Forelimb muscle (tissue), 1 donor: ENCODE results near the gene RTKN. TPM values are rescaled to one million over a fixed set of nuclear protein-coding genes. Genes with fewer than 3 reads are reported as not detected.

Experiments
- DNase-seq: peaks from one replicate; pipeline ENCODE4 v3.0.0-alpha.2; 2013; ENCODE audit warnings: low read depth
- polyA plus RNA-seq: library from polyadenylated mRNA; unstranded; fragments of 120-200 nt; gene quantifications from one replicate; pipeline ENCODE4 v1.2.1, GENCODE V29; 2013; ENCODE audit not compliant: insufficient read length

RTKN gene
- polyA plus RNA-seq, 1 donor, result 50.9 TPM

- no peak for DNase-seq
These were observed 24.0 kb downstream of the RTKN start for GRCh38 chr2:74417763-74418162.

- no peak for DNase-seq
These were observed 24.5 kb downstream of the RTKN start for GRCh38 chr2:74417197-74417596.

- no peak for DNase-seq
These were observed 25.0 kb downstream of the RTKN start for GRCh38 chr2:74416778-74417177.

- no peak for DNase-seq
These were observed 25.9 kb downstream of the RTKN start for GRCh38 chr2:74415762-74416395.

GRCh38 chr2:74414881-74415761, 26.6 kb downstream of the RTKN start:
- DNase-seq, result no peak

GRCh38 chr2:74414441-74414840, 27.3 kb downstream of the RTKN start:
- DNase-seq, result no peak

GRCh38 chr2:74413001-74413698, 28.6 kb downstream of the RTKN start:
- DNase-seq, result peak; percentile 52

- no peak for DNase-seq
These were observed 34.1 kb downstream of the RTKN start for GRCh38 chr2:74407682-74408081.

GRCh38 chr2:74406035-74406434, 35.7 kb downstream of the RTKN start:
- DNase-seq, result no peak

GRCh38 chr2:74401891-74402290, 39.8 kb downstream of the RTKN start:
- DNase-seq, result no peak

- DNase-seq, result no peak
These were observed 42.0 kb downstream of the RTKN start for GRCh38 chr2:74399785-74400184.

GRCh38 chr2:74396149-74396548, 45.6 kb downstream of the RTKN start:
- no peak for DNase-seq

GRCh38 chr2:74393525-74393924, 48.2 kb downstream of the RTKN start:
- DNase-seq, result no peak

GRCh38 chr2:74392449-74392743, 49.3 kb downstream of the RTKN start:
- no peak for DNase-seq

- peak; percentile 78 for DNase-seq
These were observed 49.9 kb downstream of the RTKN start for GRCh38 chr2:74391580-74392448.

- no peak for DNase-seq
These were observed 50.5 kb downstream of the RTKN start for GRCh38 chr2:74391209-74391579.

GRCh38 chr2:74390606-74391005, 51.1 kb downstream of the RTKN start:
- DNase-seq, result no peak

GRCh38 chr2:74387346-74387745, 54.4 kb downstream of the RTKN start:
- no peak for DNase-seq

- no peak for DNase-seq
These were observed 56.3 kb downstream of the RTKN start for GRCh38 chr2:74385396-74385795.

GRCh38 chr2:74384051-74384450, 57.7 kb downstream of the RTKN start:
- DNase-seq, result no peak

- DNase-seq, result no peak
These were observed 58.5 kb downstream of the RTKN start for GRCh38 chr2:74383254-74383653.

GRCh38 chr2:74381751-74382150, 60.0 kb downstream of the RTKN start:
- DNase-seq, result no peak
